AML-193 (cell line): ENCODE results near the gene RCAN1.

Source experiments
- DNase-seq, 2 experiments: peaks; one replicate each; lab custom pipeline; 2025; lab: John Stamatoyannopoulos, UW

Gene RCAN1

DNA sequence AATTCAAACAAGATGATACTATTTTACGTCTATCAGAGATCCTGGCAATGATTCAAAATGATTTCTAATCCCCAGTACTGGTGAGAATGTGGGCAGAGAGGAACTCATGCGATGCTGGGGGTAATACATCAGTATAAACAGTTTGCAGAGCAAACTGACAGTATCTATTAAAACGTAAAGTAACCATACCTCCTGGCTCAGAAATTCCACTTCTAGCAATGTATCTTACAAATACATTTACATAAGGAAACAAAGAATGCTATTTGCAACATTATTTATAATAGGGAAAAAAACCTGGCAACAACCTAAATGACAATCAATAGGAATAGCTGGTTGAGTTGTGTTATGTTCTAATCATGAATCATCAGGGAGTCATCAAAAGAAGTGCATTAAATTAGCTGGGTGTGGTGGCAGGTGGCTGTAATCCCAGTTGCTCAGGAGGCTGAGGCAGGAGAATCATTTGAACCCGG lies 15.9 kb downstream of the RCAN1 start:
- DNase-seq: no peak

DNA sequence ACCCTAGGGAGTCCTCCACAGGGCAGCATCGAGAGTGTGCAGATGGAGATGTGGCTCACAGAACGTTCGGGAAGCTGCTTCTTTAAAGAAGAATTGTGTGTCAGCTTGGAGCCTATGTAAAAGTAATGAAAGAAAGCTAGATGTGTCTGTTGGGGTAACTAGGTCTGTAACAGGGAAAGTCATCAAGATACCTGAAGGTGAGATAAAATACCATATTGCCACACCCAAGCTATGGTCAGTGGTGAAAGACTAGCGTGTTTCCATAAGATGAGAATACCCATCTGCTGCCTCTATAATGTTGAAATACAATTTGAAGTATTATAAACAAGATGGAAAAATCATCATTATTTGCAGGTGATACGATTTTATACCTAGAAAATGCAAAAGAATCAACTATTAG lies 17.5 kb downstream of the RCAN1 start:
- DNase-seq: no peak

DNA sequence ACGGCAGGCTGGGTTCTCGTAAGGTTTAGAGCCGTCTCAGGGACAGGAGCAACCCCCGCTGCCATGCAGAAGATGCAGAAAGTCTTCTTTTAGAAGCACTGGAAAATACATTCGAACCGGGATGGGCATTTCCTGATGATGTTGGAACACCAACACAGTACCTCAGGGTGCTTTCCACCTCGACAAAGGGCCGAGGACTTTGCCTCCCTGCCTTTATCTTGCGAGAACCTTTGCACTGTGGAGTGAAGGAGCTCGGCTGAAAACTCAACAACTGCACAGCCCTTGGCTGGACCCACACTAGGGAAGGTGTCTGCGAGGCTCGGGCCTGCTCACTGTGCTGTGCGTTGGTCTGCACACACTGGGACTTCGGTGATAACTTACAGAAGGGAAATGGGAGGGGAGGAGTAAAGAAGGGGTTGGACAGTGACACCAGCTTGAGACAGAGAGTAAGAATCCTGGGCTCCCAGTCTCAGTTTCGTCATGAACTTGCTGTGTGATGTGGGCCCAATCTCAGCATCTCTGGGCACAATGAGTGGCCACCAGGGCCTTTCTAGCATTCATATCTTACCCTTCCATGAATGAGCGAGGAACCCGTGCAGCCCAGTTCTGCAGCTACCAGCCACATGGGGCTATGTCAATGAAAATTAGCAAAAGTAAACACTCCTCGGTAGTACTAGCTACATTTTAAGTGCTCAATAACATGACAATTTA lies 18.2 kb downstream of the RCAN1 start:
- no peak for DNase-seq

DNA sequence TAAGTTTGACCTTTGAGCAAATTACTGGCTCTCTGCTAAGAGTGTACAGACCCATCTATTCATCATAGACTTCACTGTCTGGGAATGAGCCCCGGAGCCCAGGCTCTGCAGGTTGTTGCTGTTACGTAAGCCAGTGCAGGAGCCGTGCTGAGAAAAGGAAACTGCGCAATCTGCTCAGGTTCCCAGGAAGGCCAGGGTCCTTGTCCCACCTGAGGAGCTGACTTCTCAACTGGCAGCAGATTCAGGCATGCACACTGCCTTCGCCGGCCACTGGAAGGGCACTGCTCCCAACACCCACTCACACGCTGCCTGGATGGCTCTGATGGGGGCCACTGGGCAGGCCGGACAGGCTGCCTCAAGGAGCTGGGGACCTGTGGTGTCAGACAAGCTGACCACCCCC lies 19.5 kb downstream of the RCAN1 start:
- DNase-seq: no peak

DNA sequence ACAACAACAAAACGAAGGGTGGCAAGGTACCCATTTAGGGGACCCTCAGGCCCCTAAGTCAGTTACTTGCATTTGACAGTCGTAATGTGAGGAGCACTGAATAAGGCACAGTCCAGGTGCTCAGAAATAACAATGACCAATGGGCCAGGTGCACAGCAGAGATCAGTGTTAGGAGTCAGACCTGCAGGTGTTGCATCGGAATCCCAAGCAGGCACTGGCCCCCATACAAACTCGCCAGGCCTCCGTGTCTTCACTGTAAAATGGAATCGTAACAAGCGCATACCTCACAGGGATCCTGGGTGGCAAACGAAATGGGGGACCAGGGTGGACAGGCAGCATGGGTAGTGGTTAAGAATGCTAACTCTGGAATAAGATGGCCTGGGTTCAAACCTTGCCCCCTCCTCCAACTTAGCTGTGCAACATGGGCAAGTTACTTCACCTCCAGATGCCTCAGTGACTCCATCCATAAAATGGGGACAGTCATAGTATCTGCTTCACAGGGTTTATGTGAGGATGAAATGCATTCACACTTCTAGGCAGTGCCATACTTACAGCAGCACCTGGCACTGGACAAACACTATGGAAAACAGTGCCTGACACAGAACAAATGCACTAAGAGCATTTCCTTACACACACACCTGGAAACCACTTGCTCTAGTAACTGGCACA lies 20.2 kb downstream of the RCAN1 start:
- no peak for DNase-seq

DNA sequence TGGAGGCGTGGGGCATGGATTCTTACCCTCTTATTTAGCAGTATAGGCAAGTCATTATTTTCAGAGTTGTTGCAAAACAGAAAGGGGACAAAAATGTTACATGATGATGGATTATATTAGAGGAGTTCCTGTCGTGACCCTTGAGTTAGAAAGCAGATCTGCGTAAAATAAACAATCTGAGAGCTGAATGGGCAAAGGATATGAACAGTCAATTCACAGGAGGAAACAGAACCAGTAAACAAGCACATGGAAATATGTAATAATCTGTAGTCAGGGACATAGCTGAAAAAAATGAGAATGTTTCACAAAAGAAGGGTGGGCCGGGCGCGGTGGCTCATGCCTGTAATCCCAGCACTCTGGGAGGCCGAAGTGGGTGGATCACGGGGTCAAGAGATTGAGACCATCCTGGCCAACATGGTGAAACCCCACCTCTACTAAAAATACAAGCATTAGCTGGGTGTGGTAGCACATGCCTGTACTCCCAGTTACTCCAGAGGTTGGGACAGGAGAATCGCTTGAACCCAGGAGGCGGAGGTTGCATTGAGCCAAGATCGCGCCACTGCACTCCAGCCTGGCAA lies 20.9 kb downstream of the RCAN1 start:
- no peak for DNase-seq

DNA sequence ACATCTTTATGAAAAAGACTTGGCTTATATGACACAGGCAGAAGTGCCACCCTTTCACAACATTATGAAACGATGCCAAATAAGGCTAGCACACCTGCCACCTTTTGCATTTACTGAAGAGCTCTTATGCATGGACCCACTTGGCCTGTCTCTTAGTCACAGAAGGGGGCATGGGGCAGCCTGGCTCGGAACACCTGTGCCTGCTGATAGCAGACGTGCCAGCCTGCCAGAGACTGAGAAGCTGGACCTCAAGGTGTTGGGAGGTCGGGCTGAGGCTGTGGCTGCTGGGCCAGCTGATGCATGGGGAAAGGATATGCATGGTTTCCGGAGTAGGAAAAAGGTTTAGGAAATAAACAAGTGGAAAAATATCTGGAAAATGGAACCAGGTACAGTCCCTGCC lies 21.5 kb downstream of the RCAN1 start:
- no peak for DNase-seq

DNA sequence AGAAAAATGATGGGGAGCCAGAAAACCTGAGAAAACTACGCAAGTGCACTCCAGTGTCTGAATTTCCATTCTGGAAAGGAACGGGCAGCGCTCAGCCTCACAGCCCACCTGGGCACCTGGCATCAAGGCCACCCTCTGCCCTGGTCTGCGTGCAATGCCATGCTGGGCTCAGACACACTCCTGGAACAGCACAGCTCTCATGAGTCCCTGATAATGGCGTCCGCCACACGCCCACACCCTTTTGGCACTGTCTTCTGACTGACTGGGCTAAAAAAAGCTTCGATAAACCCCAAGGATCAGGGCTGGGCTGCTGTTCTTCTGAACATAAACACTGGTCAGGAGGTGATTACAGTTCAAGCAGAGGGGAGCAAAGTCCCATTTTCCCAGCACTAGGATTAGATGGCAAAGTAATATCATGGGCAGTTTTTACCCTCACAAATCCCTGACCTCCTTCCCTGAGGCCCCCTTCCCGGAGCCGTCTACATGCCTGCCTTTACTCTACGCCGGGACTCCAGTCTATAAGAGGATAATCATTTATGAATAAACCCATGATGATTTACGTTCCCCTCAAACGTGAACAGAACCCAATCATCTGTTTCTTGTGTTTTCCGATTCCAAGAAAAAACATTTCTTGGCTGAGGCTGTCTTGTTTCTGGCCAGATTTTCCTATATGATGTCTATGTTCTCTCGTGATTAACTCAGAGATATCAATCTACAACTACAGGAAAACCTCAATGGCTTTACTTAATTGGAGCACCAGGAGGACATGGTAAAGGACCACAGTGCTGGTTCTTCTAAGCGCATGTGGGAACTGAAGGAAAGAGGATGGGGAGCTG lies 22.6 kb downstream of the RCAN1 start:
- DNase-seq: no peak

DNA sequence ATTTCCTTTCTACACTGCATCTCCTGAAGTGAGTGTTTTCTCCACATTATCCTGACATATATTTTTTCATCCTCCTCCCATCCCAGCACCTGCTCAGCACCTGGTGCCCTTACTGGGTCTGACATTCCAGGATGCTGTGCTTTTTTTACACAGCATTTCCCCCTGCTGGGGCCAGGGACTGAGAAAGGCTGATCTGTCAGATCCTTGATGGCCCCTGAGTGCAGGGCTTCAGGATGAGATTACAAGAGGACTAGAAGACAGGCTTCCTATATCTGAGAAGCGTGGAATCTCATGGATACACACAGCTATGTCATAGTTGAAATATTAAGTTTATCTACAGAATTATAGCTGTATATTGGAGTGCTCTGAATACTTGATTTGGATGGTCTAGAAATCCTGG lies 24.4 kb downstream of the RCAN1 start:
- DNase-seq: no peak

DNA sequence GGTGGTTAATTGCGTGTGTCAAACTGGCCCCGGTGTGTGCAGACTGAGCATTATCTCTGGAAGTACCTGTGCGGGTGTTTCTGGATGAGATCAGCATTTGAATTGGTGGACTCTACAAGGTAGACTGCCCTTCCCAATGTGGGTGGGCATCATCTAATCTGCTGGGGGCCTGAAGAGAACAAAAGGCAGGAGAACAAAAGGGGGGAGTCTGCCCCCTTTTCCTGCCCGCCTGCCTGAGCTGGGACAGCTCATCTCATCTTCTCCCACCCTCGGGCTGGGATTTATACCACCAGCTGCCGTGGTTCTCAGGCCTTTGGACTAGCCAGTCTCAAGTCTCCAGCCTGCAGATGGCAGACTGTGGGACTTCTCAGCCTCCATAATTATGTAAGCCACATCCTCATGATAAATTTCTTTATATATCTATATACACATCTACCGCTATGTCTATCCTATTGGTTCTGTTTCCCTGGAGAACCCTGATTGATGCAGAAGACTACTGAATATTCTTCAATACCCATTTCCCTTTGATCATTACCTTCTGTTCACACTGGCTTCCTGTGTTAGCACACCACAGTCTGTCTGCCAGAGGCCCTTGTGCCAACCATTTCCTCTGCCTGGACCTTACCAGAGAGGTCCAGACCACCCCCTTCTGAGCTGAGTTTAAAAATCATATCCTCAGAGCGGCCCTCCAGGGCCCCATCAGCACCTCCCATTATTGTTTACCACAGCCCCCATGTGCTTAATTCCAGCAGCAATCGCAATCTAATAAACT lies 25.2 kb downstream of the RCAN1 start:
- DNase-seq: no peak

DNA sequence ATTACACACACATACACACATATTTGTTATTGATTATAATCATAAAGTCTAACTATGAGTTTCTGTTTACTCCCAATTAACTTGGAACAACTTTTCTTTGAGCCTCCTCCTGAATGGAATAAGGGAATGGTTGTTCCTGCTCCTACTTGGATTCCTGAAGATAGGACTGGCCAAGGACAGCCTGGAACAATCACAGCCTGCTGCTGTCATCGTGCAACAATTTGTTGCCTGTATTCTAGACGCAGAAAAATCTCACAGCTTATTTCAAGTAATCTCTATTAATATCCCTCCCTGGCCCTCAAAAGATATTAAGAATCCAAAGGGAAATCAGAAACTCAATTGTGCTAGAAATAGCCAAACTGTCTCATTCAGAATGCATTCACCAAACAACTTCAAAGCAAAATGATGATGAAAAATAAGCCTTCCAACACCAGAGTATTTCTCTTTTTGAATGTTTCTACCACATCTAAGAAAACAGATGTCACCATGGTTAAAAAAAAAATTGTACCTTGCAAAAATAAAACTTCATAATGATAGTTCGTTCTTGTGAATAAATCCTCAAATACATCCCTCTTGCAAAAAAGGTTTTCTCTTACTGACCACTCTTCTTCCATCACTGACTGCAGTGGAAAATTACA lies 30.9 kb downstream of the RCAN1 start:
- no peak for DNase-seq

DNA sequence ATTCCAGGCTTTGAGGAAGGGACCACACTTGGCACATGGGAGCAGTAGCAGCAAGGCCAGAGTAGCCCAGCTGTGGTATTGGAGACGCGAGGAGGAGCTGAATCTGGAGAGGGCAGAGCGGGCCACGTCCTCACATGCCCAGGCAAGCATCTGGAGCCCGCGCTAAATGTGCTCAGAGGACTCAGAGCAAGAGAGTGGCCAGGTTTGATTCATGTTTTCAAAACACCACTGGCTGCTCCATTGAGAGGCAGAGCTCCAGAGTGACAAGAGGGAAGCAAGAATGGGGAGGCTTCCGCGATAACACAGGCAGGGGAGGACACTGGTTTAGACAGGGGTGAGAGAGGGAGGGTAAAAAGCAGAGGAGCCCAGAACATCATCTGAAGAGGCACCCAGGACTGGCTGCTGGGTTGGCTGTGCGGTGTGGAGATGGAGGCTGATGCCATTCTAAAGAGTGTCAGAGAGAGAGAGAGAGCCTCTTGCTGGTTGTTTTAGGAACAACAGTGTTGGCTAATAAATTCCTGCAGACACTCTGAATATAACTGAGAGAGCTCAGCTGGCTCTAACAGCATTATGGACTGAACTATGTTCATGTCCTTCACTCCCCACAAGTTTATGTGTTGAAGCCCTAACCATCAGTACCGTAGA lies 32.3 kb downstream of the RCAN1 start:
- peak; percentile 46 to 71 for DNase-seq

DNA sequence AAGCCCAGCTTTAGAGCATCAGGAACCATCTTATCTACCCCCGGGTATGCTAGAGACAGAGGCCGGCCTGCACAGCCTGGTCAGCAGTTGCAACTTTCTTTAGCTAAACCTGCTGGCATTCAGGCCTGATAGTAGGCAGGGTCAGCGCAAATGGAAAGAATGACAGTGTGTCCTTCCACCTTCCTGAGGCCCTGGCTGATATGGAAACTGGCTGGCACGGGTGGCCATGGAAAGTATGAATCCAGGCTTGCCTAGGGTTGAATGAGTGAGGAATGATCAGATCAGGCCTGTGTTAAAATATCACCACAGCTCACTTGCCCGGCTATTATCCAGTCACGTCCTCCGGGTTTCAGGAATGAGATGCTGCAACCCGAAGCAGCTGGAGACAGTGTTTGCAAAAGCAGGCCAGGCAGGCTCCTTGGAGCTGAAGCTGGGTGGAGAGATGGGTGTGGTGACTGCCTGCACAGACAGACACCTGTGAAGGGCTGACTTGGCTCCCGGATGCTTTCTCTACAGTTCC lies 34.7 kb downstream of the RCAN1 start:
- no peak for DNase-seq

DNA sequence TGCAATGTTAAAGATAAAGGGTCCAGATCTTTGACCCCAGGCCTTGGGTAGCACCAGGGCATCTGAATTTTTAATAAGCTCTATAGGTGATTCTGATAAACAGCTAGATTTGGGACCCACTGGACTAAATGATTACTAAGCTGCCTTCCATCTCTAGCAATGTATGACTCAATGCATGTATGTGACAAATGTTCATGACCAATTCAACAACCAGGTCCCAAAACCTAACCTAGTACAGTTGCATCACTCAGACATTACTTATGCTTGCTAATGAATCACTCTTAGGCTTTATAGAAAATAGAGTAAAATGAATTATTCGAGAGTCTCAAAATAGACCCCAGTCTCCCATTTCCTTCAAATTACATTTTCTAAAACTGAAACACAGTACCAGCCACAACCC lies 35.5 kb downstream of the RCAN1 start:
- no peak for DNase-seq

DNA sequence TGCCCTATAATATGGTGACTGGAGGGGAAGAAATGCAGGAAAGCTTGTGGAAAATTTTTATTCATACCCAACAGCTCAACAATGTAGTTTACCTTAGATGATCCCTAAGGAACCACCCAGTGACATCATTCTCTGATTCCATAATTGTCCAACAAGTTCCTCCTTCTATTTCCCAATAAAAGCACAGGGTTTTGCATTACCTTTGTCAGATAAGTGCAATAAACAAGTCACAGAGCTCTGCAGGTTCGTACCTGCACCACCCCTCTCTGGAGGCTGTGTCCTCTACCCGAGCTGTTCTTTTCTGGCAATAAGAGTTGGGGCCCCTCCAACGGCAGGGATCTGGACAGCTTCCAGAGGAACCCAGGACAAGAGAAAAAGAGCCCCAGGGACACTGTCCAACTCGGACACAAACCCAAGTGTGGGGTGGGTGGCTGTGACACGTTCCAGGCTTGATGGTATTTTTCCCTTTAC lies 38.8 kb downstream of the RCAN1 start:
- no peak for DNase-seq

DNA sequence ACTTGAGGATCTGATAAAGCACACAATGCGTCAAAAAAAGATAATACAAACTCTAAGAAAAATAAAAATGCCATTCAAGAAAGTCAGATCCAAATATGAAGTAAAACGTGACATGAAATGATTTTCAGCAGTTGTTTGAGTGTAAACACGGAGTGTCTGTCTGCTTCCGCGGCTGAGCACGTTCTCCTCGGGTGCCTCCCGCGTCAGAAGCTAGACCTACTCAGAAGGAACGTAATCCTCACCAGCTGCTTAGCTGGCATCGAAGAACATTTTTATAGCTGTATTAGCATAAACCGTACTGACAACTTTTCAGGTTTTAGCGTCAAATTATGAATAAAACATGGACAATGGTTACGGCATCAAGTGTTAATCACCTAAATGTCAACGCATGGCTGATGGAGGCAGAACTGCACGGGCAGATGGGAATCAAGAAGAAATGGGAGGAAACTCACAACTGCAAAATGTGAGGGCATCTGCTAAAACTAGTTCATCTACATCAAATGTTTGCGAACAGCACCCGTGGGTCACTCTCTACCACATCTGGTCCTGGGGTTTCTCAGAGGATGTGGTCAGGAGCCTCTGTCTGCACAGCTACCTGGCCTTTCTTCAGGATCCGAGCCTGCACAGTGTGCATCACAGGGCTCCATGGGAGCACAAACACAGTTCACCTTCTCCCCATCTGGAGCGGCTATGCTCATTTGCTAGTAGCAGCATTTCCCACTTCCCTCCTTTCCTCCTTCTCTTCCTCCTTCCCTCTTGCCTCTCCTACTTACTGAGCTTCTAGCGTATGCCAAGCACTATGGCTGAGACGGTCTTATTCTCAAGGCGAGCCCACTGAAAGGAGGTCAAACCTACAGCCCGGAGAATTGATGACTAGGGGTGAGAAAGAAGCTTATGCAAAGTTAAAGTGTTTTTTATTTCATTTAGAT lies 40.0 kb downstream of the RCAN1 start:
- no peak for DNase-seq

DNA sequence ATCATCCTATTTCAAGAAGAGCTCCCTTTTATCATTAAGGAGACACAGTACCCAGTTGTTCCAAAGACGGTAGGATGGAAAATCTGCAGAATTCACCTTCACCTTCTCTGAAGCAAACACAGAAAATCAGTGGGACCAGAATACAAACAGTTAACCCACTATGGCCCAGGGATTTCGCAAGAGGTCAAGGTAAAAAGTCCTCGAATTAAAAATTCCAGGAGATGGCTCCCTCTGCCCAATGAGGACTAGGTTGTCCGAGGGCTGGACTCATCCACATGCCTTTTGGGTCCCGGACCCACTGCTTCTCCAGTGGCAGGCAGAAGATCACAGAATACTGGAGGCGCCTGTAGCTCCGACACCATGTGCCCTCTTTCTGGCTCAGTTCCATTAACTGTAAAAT lies 42.9 kb downstream of the RCAN1 start:
- DNase-seq: no peak

DNA sequence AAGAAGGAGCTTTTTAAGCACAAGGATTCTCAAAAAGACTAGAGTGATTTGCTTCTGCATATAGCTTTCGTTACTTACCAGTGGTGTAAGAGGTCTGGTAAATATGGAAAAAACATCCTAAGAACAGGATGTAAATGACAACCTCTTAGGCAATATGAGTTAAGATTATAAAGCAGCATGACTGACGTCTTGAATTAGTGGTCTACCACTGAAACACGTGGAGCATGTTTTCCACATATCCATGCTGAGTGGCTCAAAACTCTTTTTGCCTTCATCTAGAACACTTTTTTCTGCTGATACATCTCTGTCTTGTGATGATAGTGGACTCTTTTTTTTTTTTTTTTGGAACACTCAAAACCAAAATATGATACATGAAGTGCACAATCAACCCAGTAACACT lies 44.6 kb downstream of the RCAN1 start:
- DNase-seq: no peak

DNA sequence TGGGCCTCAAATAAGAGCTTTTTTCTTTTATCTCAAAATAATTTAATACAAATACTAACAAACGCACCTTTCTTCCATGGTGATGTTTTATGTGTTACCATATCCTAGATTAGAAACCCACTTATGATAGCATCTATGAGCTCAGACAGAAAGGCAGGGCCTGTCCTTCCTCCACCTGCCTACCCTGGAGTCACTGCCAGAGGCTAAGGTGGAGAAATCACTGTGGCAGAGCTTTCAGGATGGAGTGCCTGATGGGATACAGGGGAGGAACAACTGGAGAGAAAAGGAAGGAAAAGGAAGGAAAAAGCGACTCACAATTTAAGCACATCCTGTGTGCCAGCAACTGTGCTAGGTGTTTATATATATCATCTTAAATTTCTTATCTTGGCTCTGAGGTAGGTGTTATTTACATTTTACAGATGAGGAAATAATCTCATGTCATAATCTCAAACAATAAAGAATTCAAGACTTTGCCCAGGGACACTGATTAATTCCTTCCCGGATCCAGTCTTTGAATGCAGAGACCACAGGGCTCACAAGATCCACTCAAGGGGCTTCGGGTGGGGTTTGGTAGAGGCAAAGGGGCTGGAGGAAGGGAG lies 45.4 kb downstream of the RCAN1 start:
- DNase-seq: no peak
